Body of pancreas (tissue), 4 donors: ENCODE measurements around the gene VEGFA. TPM values are rescaled to one million over a fixed set of nuclear protein-coding genes. Genes with fewer than 3 reads are reported as not detected.

Source experiments
- ATAC-seq: fragments of 150-250 bp; one replicate; pipeline ENCODE4 v1.9.1; 2016
- DNase-seq, 4 donors: peaks; one replicate each; pipeline ENCODE4 v3.0.0-alpha.2; 2019
- H3K27ac ChIP-seq, 4 donors: fragments of 200-600 bp; sonication (generic); 1 replicate in 3 of 4; 2 replicates in 1 of 4; pipeline versions ENCODE4 v1.5.1 to v1.6.1; 2016 to 2019; ENCODE audit warnings: mild to moderate bottlenecking in 1 of 4, mixed read lengths in 1 of 4, moderate library complexity in 1 of 4
- H3K27me3 ChIP-seq, 2 donors: fragments of 200-600 bp; sonication (generic); one replicate each; pipeline ENCODE4 v1.6.0; 2016; ENCODE audit warnings: mild to moderate bottlenecking in 1 of 2
- H3K36me3 ChIP-seq, 2 donors: fragments of 200-600 bp; sonication (generic); replicated peaks in 1 of 2; 2 replicates each; pipeline ENCODE4 v1.5.1; 2016; ENCODE audit warnings: low read depth in 2 of 2; ENCODE audit not compliant: insufficient read depth in 1 of 2
- H3K4me1 ChIP-seq: fragments of 200-600 bp; sonication (generic); one replicate; pipeline ENCODE4 v1.6.0; 2016
- H3K4me3 ChIP-seq, 2 donors: fragments of 200-600 bp; sonication (generic); 1 replicate in 1 of 2; 2 replicates in 1 of 2; pipeline ENCODE4 v1.5.1; 2016 to 2019
- H3K9me3 ChIP-seq, 3 donors: fragments of 200-600 bp; sonication (generic); 1 replicate in 2 of 3; 2 replicates in 1 of 3; pipeline ENCODE4 v1.5.1; 2016
- POLR2A ChIP-seq, 3 donors: fragments of 450-650 bp; IDR thresholded peaks; one replicate each; pipeline ENCODE4 v1.6.1; 2016; ENCODE audit warnings: antibody characterized with exemption in 3 of 3, mild to moderate bottlenecking in 2 of 3
- WGBS, 2 donors: methylation state at CpG; one replicate each; pipeline ENCODE4 v1.1.5; 2017; 5-methylcytosine and 5-hydroxymethylcytosine counted together
- intact Hi-C: fragments of 100-400 bp; cut with DNase I; formaldehyde crosslinking; loops from one replicate; pipeline ENCODE4 v1.15.1; 2023
- total RNA-seq, 2 donors: library from RNA; depleted of rRNA; stranded (reverse); fragments of >200 nt; gene quantifications; one replicate each; pipeline ENCODE4 v1.1.0, GENCODE V29; 2016
- TF ChIP-seq, protein P1 (sequence below), 7 experiments: fragments of 450-650 bp in 4 of 7; fragments of 200-600 bp in 3 of 7; sonication (generic) in 3 of 7; IDR thresholded peaks; one replicate each; pipeline ENCODE4 v1.5.1; 2016 to 2019; ENCODE audit warnings: antibody characterized with exemption in 7 of 7

The VEGFA gene
- 100 to 1,000 TPM in 1 of 2 donors, 10 to 100 TPM in 1; 84.8 to 272 TPM for total RNA-seq

DNA sequence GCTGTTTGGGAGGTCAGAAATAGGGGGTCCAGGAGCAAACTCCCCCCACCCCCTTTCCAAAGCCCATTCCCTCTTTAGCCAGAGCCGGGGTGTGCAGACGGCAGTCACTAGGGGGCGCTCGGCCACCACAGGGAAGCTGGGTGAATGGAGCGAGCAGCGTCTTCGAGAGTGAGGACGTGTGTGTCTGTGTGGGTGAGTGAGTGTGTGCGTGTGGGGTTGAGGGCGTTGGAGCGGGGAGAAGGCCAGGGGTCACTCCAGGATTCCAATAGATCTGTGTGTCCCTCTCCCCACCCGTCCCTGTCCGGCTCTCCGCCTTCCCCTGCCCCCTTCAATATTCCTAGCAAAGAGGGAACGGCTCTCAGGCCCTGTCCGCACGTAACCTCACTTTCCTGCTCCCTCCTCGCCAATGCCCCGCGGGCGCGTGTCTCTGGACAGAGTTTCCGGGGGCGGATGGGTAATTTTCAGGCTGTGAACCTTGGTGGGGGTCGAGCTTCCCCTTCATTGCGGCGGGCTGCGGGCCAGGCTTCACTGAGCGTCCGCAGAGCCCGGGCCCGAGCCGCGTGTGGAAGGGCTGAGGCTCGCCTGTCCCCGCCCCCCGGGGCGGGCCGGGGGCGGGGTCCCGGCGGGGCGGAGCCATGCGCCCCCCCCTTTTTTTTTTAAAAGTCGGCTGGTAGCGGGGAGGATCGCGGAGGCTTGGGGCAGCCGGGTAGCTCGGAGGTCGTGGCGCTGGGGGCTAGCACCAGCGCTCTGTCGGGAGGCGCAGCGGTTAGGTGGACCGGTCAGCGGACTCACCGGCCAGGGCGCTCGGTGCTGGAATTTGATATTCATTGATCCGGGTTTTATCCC, at the start of gene VEGFA:
TSS of gene VEGFA (plus strand) at position 686 of the 846 bp plus-strand sequence.
- intact Hi-C loops: loop anchor here (5.0 to 10.0 kb wide), 2 partner anchors 105 to 183 kb away; no protein-coding TSS in a partner anchor
- H3K36me3 ChIP-seq: no peaks in the 10 kb centered on the region
- no peaks in the 10 kb centered on the region for H3K27me3 ChIP-seq
- 0% methylated on average over 33 to 62 of the region's 62 CpGs for WGBS, 2 donors
- peak; percentile 89 to 92 (median 90) for DNase-seq
- ATAC-seq: peak; percentile 68
- H3K9me3 ChIP-seq: no peaks in the 10 kb centered on the region
- TF ChIP-seq POLR2A (IDR thresholded peaks at IDR 0.05): peak; percentile 83 to 89 (median 89)
- TF ChIP-seq, protein P1, sequence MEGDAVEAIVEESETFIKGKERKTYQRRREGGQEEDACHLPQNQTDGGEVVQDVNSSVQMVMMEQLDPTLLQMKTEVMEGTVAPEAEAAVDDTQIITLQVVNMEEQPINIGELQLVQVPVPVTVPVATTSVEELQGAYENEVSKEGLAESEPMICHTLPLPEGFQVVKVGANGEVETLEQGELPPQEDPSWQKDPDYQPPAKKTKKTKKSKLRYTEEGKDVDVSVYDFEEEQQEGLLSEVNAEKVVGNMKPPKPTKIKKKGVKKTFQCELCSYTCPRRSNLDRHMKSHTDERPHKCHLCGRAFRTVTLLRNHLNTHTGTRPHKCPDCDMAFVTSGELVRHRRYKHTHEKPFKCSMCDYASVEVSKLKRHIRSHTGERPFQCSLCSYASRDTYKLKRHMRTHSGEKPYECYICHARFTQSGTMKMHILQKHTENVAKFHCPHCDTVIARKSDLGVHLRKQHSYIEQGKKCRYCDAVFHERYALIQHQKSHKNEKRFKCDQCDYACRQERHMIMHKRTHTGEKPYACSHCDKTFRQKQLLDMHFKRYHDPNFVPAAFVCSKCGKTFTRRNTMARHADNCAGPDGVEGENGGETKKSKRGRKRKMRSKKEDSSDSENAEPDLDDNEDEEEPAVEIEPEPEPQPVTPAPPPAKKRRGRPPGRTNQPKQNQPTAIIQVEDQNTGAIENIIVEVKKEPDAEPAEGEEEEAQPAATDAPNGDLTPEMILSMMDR (IDR thresholded peaks at IDR 0.05): peak; percentile 96 to 99 (median 97)
- H3K4me3 ChIP-seq: peak within 1 kb of the TSS; percentile 75 to 80
- peaks cover 59% of the 10 kb centered on the region for H3K4me1 ChIP-seq
- H3K27ac ChIP-seq: peak within 1 kb of the TSS; percentile 95 to 99 (median 98)

DNA sequence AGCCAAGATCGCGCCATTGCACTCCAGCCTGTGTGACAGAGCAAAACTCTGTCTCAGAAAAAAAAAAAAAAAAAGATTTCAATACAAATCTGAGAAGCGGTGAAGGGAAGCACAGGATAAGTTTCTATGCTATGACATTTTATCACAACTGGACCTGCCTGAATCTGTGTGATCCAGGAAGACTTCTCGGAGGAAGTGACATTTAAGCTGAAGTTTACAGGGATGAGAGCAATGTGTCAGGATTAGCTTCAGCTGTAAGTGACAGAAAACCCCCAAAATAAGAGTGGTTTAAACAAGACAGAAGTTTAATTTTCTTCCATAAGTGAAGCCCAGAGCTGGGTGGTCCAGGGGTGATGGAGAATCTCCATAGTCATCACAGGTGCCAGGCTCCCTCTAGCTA, 49.0 kb upstream of the VEGFA start:
- Histone ChIP-seq H3K27me3 (no peaks in the 10 kb centered on the region), H3K9me3 (no peaks in the 10 kb centered on the region), H3K4me3 (no peak overlapping the region), H3K27ac (no peak overlapping the region), H3K4me1 (no peaks in the 10 kb centered on the region), H3K36me3 (no peaks in the 10 kb centered on the region)
- DNase-seq: no peak
- no peak for TF ChIP-seq POLR2A (IDR thresholded peaks at IDR 0.05)
- TF ChIP-seq, protein P1 (IDR thresholded peaks at IDR 0.05): no peak
- intact Hi-C loops: loop anchor here (5.0 kb wide), 1 partner anchor 361 kb away; no protein-coding TSS in a partner anchor
- 74 to 83% methylated on average over 4 of the region's 4 CpGs for whole genome bisulfite sequencing, 2 donors
- no peak for ATAC-seq

DNA sequence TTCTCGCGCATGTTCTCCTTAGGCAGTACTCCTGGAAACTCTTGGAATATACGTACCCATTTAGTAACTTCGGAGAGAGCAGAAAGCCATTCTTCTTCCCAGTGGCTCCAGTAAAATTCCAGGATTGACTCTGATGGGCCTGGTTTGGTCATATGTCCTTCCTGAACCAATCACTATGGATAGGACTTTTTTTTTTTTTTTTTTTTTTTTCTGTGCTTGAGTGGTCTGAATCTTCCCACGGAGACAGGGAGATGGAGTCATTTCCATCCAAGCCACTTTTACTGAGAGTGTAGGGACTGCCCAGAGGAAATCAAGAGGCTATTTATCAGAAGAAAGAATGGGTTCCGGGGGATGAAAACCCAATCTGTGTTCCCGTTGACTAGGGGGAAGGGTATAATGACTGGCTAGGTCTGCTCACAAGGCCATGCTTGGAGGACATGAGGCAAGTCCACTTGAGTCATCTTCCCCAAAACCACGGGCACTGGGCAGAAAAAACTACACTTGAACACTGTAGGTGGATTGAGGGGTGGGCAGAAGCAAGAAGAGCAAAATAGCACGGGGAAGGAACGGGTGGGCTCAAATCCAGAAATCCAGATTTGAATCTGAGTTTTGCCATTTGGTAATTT, 47.0 kb upstream of the VEGFA start:
- no peak for ATAC-seq
- no peaks in the 10 kb centered on the region for H3K9me3 ChIP-seq
- H3K27me3 ChIP-seq: no peaks in the 10 kb centered on the region
- no peak overlapping the region for H3K4me3 ChIP-seq
- H3K4me1 ChIP-seq: no peaks in the 10 kb centered on the region
- intact Hi-C loops: loop anchor here (5.0 kb wide), 1 partner anchor 359 kb away; no protein-coding TSS in a partner anchor
- 65 to 73% methylated on average over 10 of the region's 10 CpGs for WGBS, 2 donors
- DNase-seq: no peak
- no peak for TF ChIP-seq POLR2A (IDR thresholded peaks at IDR 0.05)
- TF ChIP-seq, protein P1 (IDR thresholded peaks at IDR 0.05): no peak
- H3K36me3 ChIP-seq: no peaks in the 10 kb centered on the region
- no peak overlapping the region for H3K27ac ChIP-seq

DNA sequence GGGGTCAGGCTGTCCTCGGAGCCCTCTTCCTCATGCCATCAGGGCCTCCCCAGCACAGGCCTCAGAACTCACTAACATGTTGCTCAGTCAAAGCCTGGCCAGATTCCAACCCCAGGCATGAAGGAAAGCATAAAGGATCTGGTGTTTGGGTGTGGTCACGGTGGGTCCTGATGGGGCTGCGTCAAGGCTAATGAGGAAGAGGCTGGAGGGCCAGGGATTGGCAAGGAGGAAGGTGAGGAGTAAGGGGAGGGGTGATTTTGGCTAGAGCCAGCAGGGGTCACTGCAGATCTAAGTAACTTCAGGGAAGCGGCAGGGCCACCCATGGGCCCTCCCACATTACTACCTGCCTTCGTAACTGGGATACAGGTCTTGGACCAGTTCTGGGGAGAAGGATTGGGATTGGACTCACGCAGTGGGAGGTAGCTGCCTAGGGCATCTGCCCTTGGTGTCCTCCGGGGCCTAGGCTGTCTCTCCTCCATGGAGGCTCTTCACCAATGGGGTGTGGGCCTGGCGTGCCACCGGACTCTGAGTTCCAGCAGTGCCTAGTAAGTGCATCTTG, 46.2 kb upstream of the VEGFA start:
- Histone ChIP-seq H3K4me3 (no peak overlapping the region), H3K36me3 (no peaks in the 10 kb centered on the region), H3K27me3 (no peaks in the 10 kb centered on the region), H3K4me1 (no peaks in the 10 kb centered on the region), H3K9me3 (no peaks in the 10 kb centered on the region), H3K27ac (no peak overlapping the region)
- ATAC-seq (peak; percentile 94), DNase-seq (peak; percentile 81 to 89 (median 84))
- TF ChIP-seq, protein P1 (IDR thresholded peaks at IDR 0.05): peak; percentile 41 to 89 (median 77)
- TF ChIP-seq POLR2A (IDR thresholded peaks at IDR 0.05): no peak
- WGBS, 2 donors: 37 to 46% methylated on average over 7 to 9 of the region's 9 CpGs
- intact Hi-C loops: loop anchor here (5.0 kb wide), 1 partner anchor 358 kb away; no protein-coding TSS in a partner anchor
